ENCODE measurements around the gene BABAM2.

DNA sequence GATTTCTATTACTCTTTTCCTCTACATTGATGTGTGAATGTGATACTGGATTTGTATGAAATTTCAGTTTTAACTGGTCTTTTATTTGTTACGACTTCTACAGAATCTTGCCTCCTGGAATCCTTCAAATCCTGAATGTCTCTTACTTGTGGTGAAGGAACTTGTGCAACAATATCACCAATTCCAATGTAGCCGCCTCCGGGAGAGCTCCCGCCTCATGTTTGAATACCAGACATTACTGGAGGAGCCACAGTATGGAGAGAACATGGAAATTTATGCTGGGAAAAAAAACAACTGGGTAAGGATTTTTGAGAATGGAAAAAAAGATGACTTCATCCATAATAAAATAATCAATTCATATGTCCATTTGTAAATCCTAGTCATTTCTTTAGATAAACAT is 134.6 kb downstream of the BABAM2 start:
- TF ChIP-seq, protein P1, sequence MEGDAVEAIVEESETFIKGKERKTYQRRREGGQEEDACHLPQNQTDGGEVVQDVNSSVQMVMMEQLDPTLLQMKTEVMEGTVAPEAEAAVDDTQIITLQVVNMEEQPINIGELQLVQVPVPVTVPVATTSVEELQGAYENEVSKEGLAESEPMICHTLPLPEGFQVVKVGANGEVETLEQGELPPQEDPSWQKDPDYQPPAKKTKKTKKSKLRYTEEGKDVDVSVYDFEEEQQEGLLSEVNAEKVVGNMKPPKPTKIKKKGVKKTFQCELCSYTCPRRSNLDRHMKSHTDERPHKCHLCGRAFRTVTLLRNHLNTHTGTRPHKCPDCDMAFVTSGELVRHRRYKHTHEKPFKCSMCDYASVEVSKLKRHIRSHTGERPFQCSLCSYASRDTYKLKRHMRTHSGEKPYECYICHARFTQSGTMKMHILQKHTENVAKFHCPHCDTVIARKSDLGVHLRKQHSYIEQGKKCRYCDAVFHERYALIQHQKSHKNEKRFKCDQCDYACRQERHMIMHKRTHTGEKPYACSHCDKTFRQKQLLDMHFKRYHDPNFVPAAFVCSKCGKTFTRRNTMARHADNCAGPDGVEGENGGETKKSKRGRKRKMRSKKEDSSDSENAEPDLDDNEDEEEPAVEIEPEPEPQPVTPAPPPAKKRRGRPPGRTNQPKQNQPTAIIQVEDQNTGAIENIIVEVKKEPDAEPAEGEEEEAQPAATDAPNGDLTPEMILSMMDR (conservative IDR thresholded peaks at IDR 0.05; ENCODE audit: low read length), result no peak
- TF ChIP-seq EZH2phosphoT487 (IDR thresholded peaks at IDR 0.05; ENCODE audit: borderline replicate concordance, low read depth, low read length), result no peak
